Measurements from ENCODE around the gene SLC25A28. TPM values are rescaled to one million over a fixed set of nuclear protein-coding genes. Genes with fewer than 3 reads are reported as not detected.

The SLC25A28 gene
- total RNA-seq, 6 experiments from 2014 or later: 17.1 to 33.8 (median 23.4) TPM

DNA sequence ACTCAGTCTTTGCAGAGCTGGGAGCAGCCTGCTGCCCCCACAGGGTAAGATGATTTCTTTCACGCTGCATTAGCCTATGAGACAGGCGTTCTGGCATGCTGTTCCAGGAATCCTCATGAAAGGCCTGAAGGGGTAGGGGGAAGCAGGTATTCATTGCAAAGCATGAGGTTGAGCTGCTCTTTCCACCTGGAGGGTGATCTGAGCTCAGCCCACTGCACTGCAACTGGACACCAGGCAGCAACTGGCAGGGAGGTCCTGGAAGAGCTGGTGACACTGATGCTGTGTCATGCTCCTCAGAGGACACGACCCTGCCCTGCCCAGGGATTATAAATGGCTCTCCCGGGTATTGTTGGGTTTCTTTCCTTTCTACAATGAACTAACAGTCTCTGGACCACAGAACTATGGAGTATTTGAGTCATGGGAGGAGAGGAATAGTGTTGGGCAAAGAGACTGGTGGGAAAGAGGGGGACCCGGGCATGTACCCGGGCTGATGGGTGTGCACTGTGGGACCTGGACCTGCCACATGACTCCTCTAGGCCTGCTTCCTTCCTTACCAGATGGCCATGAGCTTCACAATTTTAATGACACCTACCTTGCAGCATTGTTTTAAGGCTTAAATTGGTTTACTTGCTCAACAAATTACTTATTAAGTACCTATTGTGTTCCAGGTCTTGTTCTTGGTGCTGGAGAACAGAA lies 24.3 kb downstream of the SLC25A28 start:
- H3K27me3 ChIP-seq: no peaks in the 10 kb centered on the region
- DNase-seq (no peak), ATAC-seq (no peak)
- no peak overlapping the region for H3K27ac ChIP-seq
- H3K4me3 ChIP-seq: no peak overlapping the region
- intact Hi-C loops (cut with DNase I): no loop called here
- no peaks in the 10 kb centered on the region for H3K4me1 ChIP-seq
- no peaks in the 10 kb centered on the region for H3K9me3 ChIP-seq
- H3K36me3 ChIP-seq: no peaks in the 10 kb centered on the region
- no peak for TF ChIP-seq POLR2A (IDR thresholded peaks at IDR 0.05)
- TF ChIP-seq, protein P1, sequence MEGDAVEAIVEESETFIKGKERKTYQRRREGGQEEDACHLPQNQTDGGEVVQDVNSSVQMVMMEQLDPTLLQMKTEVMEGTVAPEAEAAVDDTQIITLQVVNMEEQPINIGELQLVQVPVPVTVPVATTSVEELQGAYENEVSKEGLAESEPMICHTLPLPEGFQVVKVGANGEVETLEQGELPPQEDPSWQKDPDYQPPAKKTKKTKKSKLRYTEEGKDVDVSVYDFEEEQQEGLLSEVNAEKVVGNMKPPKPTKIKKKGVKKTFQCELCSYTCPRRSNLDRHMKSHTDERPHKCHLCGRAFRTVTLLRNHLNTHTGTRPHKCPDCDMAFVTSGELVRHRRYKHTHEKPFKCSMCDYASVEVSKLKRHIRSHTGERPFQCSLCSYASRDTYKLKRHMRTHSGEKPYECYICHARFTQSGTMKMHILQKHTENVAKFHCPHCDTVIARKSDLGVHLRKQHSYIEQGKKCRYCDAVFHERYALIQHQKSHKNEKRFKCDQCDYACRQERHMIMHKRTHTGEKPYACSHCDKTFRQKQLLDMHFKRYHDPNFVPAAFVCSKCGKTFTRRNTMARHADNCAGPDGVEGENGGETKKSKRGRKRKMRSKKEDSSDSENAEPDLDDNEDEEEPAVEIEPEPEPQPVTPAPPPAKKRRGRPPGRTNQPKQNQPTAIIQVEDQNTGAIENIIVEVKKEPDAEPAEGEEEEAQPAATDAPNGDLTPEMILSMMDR (IDR thresholded peaks at IDR 0.05): no peak
- WGBS (ENCODE audit: insufficient coverage, low coverage, low lambda C conversion rate, missing lambda C conversion rate): 82% methylated on average over 3 of the region's 6 CpGs

GRCh38 chr10:99595236-99595635 lies 25.0 kb downstream of the SLC25A28 start:
- intact Hi-C loops (cut with DNase I): no loop called here
- Histone ChIP-seq H3K4me1 (no peaks in the 10 kb centered on the region), H3K27ac (no peak overlapping the region), H3K27me3 (no peaks in the 10 kb centered on the region), H3K9me3 (no peaks in the 10 kb centered on the region), H3K36me3 (no peaks in the 10 kb centered on the region), H3K4me3 (no peak overlapping the region)
- 0% methylated on average over 1 of the region's 3 CpGs for WGBS (ENCODE audit: insufficient coverage, low coverage, low lambda C conversion rate, missing lambda C conversion rate)
- ATAC-seq (no peak), DNase-seq (no peak)
- TF ChIP-seq, protein P1 (IDR thresholded peaks at IDR 0.05): no peak
- no peak for TF ChIP-seq POLR2A (IDR thresholded peaks at IDR 0.05)

- Histone ChIP-seq H3K36me3 (no peaks in the 10 kb centered on the region), H3K27me3 (no peaks in the 10 kb centered on the region), H3K9me3 (no peaks in the 10 kb centered on the region), H3K4me1 (no peaks in the 10 kb centered on the region), H3K27ac (no peak overlapping the region), H3K4me3 (no peak overlapping the region)
- DNase-seq (no peak), ATAC-seq (no peak)
- 45% methylated on average over 4 of the region's 5 CpGs for WGBS (ENCODE audit: insufficient coverage, low coverage, low lambda C conversion rate, missing lambda C conversion rate)
- intact Hi-C loops (cut with DNase I): no loop called here
- no peak for TF ChIP-seq POLR2A (IDR thresholded peaks at IDR 0.05)
- TF ChIP-seq, protein P1 (IDR thresholded peaks at IDR 0.05): no peak
These were observed 26.9 kb downstream of the SLC25A28 start for GRCh38 chr10:99593312-99593711.

GRCh38 chr10:99590799-99591198 lies 29.4 kb downstream of the SLC25A28 start:
- no peaks in the 10 kb centered on the region for H3K36me3 ChIP-seq
- no peak for TF ChIP-seq POLR2A (IDR thresholded peaks at IDR 0.05)
- TF ChIP-seq, protein P1 (IDR thresholded peaks at IDR 0.05): no peak
- WGBS (ENCODE audit: insufficient coverage, low coverage, low lambda C conversion rate, missing lambda C conversion rate): 75% methylated on average over 6 of the region's 7 CpGs
- intact Hi-C loops (cut with DNase I): no loop called here
- H3K4me1 ChIP-seq: no peaks in the 10 kb centered on the region
- H3K27me3 ChIP-seq: no peaks in the 10 kb centered on the region
- H3K27ac ChIP-seq: no peak overlapping the region
- no peaks in the 10 kb centered on the region for H3K9me3 ChIP-seq
- DNase-seq: no peak
- no peak overlapping the region for H3K4me3 ChIP-seq
- no peak for ATAC-seq
